ENCODE measurements around the gene SUGP1. TPM values are rescaled to one million over a fixed set of nuclear protein-coding genes. Genes with fewer than 3 reads are reported as not detected.
A peak's percentile ranks its signal among the peaks of the same experiment; 100 is the strongest.

Gene SUGP1
- total RNA-seq, 4 donors from 2014 or later: 28.4 to 37.6 (median 32.3) TPM

GRCh38 chr19:19304186-19304965, 15.9 kb downstream of the SUGP1 start:
- WGBS, 2 donors (ENCODE audit: low coverage in 1 of 2): 81 to 92% methylated on average over 5 to 7 of the region's 14 CpGs
- no peaks in the 10 kb centered on the region for H3K27me3 ChIP-seq
- no peaks in the 10 kb centered on the region for H3K9me3 ChIP-seq
- TF ChIP-seq CTCF (IDR thresholded peaks at IDR 0.05) (no peak), EP300 (IDR thresholded peaks at IDR 0.05) (no peak), POLR2A (IDR thresholded peaks at IDR 0.05) (no peak), POLR2AphosphoS5 (IDR thresholded peaks at IDR 0.05) (no peak)
- peaks cover 0 to 99% of the 10 kb centered on the region in 2 donors for H3K36me3 ChIP-seq
- no peak overlapping the region for H3K27ac ChIP-seq
- H3K4me1 ChIP-seq: no peaks in the 10 kb centered on the region
- no peak overlapping the region for H3K4me3 ChIP-seq
- ATAC-seq: no peak

DNA sequence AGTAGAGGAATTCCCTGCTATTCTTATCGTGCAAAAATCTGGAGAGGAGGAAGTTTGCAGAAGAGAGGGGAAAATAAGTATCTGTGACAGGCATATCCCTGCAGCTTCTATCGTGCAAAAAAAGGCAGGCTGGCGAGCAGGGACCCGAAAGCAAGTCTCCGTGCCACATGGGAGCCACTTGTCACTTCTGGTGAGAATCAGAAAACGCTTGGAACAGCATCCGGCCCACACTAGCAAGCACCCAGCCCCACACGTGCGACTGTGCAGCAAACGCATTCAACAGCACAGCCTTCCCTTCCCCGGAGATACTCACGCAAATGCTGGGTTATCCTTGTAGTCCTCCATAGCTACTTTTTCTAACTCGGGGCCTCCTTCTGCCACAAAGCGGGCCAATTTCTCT, 16.9 kb downstream of the SUGP1 start:
- no peaks in the 10 kb centered on the region for H3K9me3 ChIP-seq
- no peak overlapping the region for H3K27ac ChIP-seq
- H3K4me3 ChIP-seq: no peak overlapping the region
- 80% methylated on average over 4 of the region's 14 CpGs; no CpG with 5 or more reads in 1 of the 2 donors for WGBS, 2 donors (ENCODE audit: low coverage in 1 of 2)
- TF ChIP-seq CTCF (IDR thresholded peaks at IDR 0.05) (no peak), POLR2A (IDR thresholded peaks at IDR 0.05) (no peak), EP300 (IDR thresholded peaks at IDR 0.05) (no peak), POLR2AphosphoS5 (IDR thresholded peaks at IDR 0.05) (no peak)
- peaks cover 0 to 90% of the 10 kb centered on the region in 2 donors for H3K36me3 ChIP-seq
- H3K27me3 ChIP-seq: no peaks in the 10 kb centered on the region
- H3K4me1 ChIP-seq: no peaks in the 10 kb centered on the region
- ATAC-seq: no peak

GRCh38 chr19:19300613-19301012, 19.7 kb downstream of the SUGP1 start:
- WGBS, 2 donors (ENCODE audit: low coverage in 1 of 2): 80% methylated on average over 1 of the region's 12 CpGs; no CpG with 5 or more reads in 1 of the 2 donors
- Histone ChIP-seq H3K27ac (no peak overlapping the region), H3K27me3 (no peaks in the 10 kb centered on the region), H3K4me1 (no peaks in the 10 kb centered on the region), H3K36me3 (peaks cover 0 to 86% of the 10 kb centered on the region in 2 donors), H3K4me3 (no peak overlapping the region), H3K9me3 (no peaks in the 10 kb centered on the region)
- TF ChIP-seq POLR2AphosphoS5 (IDR thresholded peaks at IDR 0.05) (no peak), EP300 (IDR thresholded peaks at IDR 0.05) (no peak), CTCF (IDR thresholded peaks at IDR 0.05) (no peak), POLR2A (IDR thresholded peaks at IDR 0.05) (no peak)
- no peak for ATAC-seq

- H3K36me3 ChIP-seq: peaks cover 0 to 85% of the 10 kb centered on the region in 2 donors
- no peaks in the 10 kb centered on the region for H3K27me3 ChIP-seq
- no peak overlapping the region for H3K27ac ChIP-seq
- H3K4me1 ChIP-seq: no peaks in the 10 kb centered on the region
- H3K9me3 ChIP-seq: peaks cover 0 to 3% (median 0%) of the 10 kb centered on the region in 3 donors
- ATAC-seq: no peak
- 35% methylated on average over 5 of the region's 9 CpGs; no CpG with 5 or more reads in 1 of the 2 donors for WGBS, 2 donors (ENCODE audit: low coverage in 1 of 2)
- TF ChIP-seq CTCF (IDR thresholded peaks at IDR 0.05): peak in 1 of 4 experiments; percentile 9
- no peak for TF ChIP-seq POLR2A (IDR thresholded peaks at IDR 0.05)
- no peak for TF ChIP-seq POLR2AphosphoS5 (IDR thresholded peaks at IDR 0.05)
- no peak for TF ChIP-seq EP300 (IDR thresholded peaks at IDR 0.05)
- H3K4me3 ChIP-seq: no peak overlapping the region
Observed at GRCh38 chr19:19297759-19298158, 22.6 kb downstream of the SUGP1 start.

Measured in gastroesophageal sphincter (tissue), 4 donors.